Epithelial cell of esophagus (primary cell): Measurements from ENCODE around the gene IL2RA.
"Not testable (repeated sequence)": the region's sequence is repeated elsewhere in the genome, so short reads cannot be mapped to it uniquely, and the experiment has no call there.

ENCODE experiments used
- DNase-seq: peaks from one replicate; pipeline ENCODE4 v3.0.0; 2010; ENCODE audit warnings: low read depth
- H3K4me3 ChIP-seq: 2 replicates; pipeline ENCODE4 v1.5.1; 2011; ENCODE audit warnings: mild to moderate bottlenecking, low read length, control low read depth
- TF ChIP-seq, protein P1 (sequence below): IDR thresholded peaks from 2 replicates; pipeline ENCODE4 v1.5.1; 2011; ENCODE audit warnings: low read depth, mild to moderate bottlenecking, low read length, control low read depth, inconsistent platforms; ENCODE audit not compliant: insufficient read depth; ENCODE audit errors: missing control alignments

The IL2RA gene

DNA sequence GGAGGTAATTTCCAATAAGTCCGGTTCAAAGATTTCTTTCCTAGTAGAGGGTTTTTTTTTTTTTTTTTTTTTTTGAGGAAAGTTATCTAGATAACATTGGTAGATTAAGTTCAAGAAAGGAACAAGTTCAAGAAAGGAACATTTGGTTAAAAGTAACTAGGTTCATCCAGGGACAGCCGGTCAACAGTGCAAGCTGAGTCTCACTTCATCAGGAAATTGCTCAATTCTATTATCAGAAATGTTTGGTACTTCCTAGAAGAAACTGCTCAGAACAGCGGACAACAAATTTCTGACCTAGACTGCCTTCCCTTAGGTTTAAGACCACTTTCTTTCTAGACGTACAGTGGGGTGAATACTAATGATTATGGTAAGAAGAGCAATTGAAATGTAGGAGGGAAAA, 3.7 kb upstream of the IL2RA start:
- DNase-seq = no peak
- no peak overlapping the region for H3K4me3 ChIP-seq
- TF ChIP-seq, protein P1, sequence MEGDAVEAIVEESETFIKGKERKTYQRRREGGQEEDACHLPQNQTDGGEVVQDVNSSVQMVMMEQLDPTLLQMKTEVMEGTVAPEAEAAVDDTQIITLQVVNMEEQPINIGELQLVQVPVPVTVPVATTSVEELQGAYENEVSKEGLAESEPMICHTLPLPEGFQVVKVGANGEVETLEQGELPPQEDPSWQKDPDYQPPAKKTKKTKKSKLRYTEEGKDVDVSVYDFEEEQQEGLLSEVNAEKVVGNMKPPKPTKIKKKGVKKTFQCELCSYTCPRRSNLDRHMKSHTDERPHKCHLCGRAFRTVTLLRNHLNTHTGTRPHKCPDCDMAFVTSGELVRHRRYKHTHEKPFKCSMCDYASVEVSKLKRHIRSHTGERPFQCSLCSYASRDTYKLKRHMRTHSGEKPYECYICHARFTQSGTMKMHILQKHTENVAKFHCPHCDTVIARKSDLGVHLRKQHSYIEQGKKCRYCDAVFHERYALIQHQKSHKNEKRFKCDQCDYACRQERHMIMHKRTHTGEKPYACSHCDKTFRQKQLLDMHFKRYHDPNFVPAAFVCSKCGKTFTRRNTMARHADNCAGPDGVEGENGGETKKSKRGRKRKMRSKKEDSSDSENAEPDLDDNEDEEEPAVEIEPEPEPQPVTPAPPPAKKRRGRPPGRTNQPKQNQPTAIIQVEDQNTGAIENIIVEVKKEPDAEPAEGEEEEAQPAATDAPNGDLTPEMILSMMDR = no peak

DNA sequence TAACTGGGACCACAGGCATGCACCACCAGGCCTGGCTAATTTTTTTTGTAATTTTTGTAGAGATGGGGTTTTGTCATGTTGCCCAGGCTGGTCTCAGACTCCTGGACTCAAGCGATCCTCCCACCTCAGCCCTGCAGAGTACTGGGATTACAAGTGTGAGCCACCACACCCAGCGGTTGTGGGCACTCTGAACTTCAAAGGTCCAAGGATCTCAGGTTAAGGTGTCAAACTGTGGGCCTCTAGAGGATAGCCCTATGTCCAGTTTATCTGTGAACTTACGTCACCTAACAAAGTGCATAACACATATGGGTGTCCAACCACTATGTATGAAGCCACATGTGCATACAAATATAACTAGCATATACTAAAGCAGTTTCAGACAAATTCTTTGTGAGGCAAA, 3.2 kb upstream of the IL2RA start:
- TF ChIP-seq, protein P1 = no peak
- H3K4me3 ChIP-seq = no peak overlapping the region
- DNase-seq = no peak

DNA sequence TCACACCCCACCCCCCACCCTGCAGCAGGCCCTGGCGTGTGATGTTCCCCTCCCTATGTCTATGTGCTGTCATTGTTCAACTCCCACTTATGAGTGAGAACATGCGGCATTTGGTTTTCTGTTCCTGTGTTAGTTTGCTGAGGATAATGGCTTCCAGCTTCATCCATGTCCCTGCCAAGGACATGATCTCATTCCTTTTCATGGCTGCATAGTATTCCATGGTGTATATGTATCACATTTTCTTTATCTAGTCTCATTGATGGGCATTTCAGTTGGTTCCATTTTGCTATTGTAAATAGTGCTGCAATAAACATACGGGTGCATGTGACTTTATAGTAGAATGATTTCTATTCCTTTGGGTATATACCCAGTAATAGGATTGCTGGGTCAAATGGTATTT, 2.6 kb upstream of the IL2RA start:
- H3K4me3 ChIP-seq, DNase-seq: not testable (repeated sequence)

DNA sequence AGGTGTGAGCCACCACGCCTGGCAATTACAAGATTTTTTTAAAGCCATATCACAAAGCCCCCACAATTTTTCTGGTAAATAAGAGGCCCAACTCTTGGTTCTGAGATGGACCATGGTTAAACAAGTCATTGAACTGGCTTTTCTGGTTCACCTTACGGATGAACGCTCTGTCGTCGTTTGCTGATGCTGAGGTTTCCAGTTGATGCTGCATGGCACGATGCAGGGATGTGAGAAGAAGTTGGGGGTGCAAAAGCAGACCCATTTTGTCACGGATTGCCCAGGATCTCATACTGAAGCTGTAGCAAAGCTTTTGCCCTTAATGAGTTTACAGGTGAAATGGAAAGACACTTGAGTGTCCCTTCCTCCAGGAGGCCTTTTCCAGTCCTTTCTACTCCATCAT, 2.0 kb upstream of the IL2RA start:
- no peak for DNase-seq
- TF ChIP-seq, protein P1 = no peak
- H3K4me3 ChIP-seq = no peak overlapping the region

DNA sequence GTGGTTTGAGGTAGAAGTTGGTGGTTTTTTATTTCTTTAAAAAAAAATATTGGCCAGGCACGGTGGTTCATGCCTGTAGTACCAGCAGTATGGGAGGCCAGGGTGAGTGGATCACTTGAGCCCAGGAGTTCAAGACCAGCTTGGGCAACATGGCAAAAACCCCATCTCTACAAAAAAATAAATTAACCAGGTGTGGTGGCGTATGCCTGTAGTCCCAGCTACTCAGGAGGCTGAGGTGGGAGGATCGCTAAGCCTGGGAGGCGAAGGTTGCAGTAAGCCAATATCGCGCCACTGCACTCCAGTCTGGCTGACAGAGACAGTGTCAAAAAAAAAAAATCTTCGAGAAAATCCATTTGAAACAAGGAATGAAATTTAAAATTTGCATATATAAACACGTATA, 1.1 kb downstream of the IL2RA start:
- TF ChIP-seq, protein P1 = no peak
- no peak overlapping the region for H3K4me3 ChIP-seq
- no peak for DNase-seq

DNA sequence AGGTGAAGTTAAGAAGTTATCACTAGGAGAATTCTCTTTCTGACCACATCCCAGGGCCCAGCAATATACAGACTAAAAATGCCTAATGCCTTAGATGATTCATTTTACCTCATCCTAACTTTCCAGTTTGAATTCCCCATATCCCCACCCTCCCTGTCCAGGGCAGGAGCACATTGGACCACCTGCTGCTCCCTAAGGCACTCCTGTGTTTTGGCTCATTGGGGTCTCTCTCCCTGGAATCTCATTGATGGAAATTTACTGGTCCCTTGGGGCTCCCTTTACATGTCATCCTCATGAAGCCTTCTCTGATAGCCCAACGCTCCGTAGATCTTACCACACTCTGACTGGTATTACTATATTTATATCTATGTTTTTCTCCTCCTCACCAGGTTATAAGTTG, 2.7 kb downstream of the IL2RA start:
- no peak for DNase-seq
- H3K4me3 ChIP-seq = no peak overlapping the region
- TF ChIP-seq, protein P1 = no peak

DNA sequence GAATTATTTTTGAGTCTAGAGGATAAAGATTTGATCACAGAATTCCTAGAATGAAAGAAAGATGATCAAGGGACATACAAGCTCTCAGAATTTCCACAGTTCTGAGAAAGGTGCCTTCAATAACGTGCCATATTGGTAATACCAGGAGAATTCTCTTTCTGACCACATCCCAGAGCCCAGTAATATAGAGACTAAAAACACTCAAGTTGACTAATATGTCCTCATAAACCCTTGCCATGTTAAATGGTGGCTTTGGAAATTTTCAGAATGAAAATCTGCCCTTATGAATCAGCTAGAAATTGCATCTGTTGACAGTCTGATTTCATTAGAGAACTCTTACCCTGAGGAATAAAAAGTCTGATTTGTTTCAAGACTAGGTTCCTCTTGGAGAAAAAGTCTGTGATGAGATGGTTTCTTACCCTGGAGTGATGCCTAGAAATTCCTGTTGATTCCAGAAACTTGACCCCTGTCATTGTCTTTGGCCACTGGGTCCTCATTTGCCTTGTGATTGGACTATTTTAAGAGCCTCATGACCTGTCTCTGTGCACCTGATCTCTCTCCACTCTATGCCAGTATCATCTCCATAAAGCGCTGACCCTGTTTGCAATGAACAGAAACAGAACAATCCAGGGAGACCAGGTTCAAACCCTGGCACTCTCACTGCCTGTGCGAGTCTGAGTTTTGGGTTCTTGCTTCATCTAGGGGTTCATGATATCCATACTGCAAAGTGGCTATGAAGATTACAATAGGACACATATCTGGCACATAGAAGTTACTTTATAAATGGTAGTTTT, 3.3 kb downstream of the IL2RA start:
- no peak for DNase-seq

More for the DNA sequence above, 3.3 kb downstream of the IL2RA start:
- H3K4me3 ChIP-seq = no peak overlapping the region
- TF ChIP-seq, protein P1 = no peak
